Loucy (cell line): ENCODE measurements around the gene ADGRD1.

ENCODE experiments used
- H2AFZ ChIP-seq: fragments of 200-600 bp; sonication (generic); 2 replicates; pipeline ENCODE4 v1.6.0; 2016; ENCODE audit warnings: antibody characterized with exemption, mild to moderate bottlenecking, low read length, moderate library complexity
- H3F3A ChIP-seq: fragments of 200-600 bp; 2 replicates; pipeline ENCODE4 v1.6.0; 2016; ENCODE audit warnings: antibody characterized with exemption, low read depth, mild to moderate bottlenecking
- H3K27me3 ChIP-seq: fragments of 200-600 bp; sonication (generic); 2 replicates; pipeline ENCODE4 v1.6.1; 2014; ENCODE audit warnings: low read length, mild to moderate bottlenecking; ENCODE audit not compliant: insufficient read depth, poor library complexity, severe bottlenecking
- H3K36me3 ChIP-seq: fragments of 200-600 bp; sonication (generic); 2 replicates; pipeline ENCODE4 v1.6.1; 2016; ENCODE audit warnings: low read length; ENCODE audit not compliant: insufficient read depth
- H3K4me1 ChIP-seq: fragments of 200-600 bp; sonication (generic); 2 replicates; pipeline ENCODE4 v1.5.1; 2014; ENCODE audit warnings: low read length, mild to moderate bottlenecking; ENCODE audit not compliant: insufficient read depth, poor library complexity, severe bottlenecking
- H3K4me2 ChIP-seq: fragments of 200-600 bp; sonication (generic); 2 replicates; pipeline ENCODE4 v1.6.0; 2014; ENCODE audit warnings: antibody characterized with exemption, low read length, low read depth, mild to moderate bottlenecking; ENCODE audit not compliant: poor library complexity, severe bottlenecking
- H3K4me3 ChIP-seq: fragments of 200-600 bp; sonication (generic); 2 replicates; pipeline ENCODE4 v1.5.1; 2014; ENCODE audit warnings: low read length, mild to moderate bottlenecking, mixed read lengths; ENCODE audit not compliant: poor library complexity, severe bottlenecking
- H3K79me2 ChIP-seq: fragments of 200-600 bp; sonication (generic); 2 replicates; pipeline ENCODE4 v1.6.1; 2014; ENCODE audit warnings: low read length; ENCODE audit not compliant: insufficient read depth
- H3K9ac ChIP-seq: fragments of 200-600 bp; sonication (generic); 2 replicates; pipeline ENCODE4 v1.6.0; 2014; ENCODE audit warnings: mild to moderate bottlenecking, low read depth, low read length, moderate library complexity; ENCODE audit not compliant: poor library complexity, severe bottlenecking
- H3K9me2 ChIP-seq: fragments of 200-600 bp; sonication (generic); replicated peaks from 2 replicates; pipeline ENCODE4 v1.6.1; 2016; ENCODE audit warnings: low read depth, low read length, mixed read lengths
- H3K9me3 ChIP-seq: fragments of 200-600 bp; sonication (generic); 2 replicates; pipeline ENCODE4 v1.6.1; 2014; ENCODE audit warnings: mild to moderate bottlenecking, antibody characterized with exemption, low read length, low read depth; ENCODE audit not compliant: insufficient read depth
- H4K20me1 ChIP-seq: fragments of 200-600 bp; sonication (generic); 2 replicates; pipeline ENCODE4 v1.6.0; 2014; ENCODE audit warnings: antibody characterized with exemption, low read length, mild to moderate bottlenecking; ENCODE audit not compliant: insufficient read depth, poor library complexity, severe bottlenecking
- CTCF ChIP-seq: fragments of 200-600 bp; sonication (generic); conservative IDR thresholded peaks from 2 replicates; pipeline ENCODE4 v1.5.1; 2014; ENCODE audit warnings: mild to moderate bottlenecking, antibody characterized with exemption, low read length
- EZH2phosphoT487 ChIP-seq: fragments of 200-600 bp; IDR thresholded peaks from 2 replicates; pipeline ENCODE4 v1.6.1; 2018; ENCODE audit warnings: antibody characterized with exemption, mild to moderate bottlenecking, moderate library complexity, borderline replicate concordance

Gene ADGRD1

GRCh38 chr12:130944878-130945277 lies 8.8 kb upstream of the ADGRD1 start:
- peaks cover 11% of the 10 kb centered on the region; the same call in 1 of the 2 replicates for H3K9me3 ChIP-seq
- H3K27me3 ChIP-seq, result no peaks in the 10 kb centered on the region
- TF ChIP-seq EZH2phosphoT487 (no peak), CTCF (no peak)
- no peaks in the 10 kb centered on the region for H3K36me3 ChIP-seq
- H3K79me2 ChIP-seq, result no peaks in the 10 kb centered on the region
- no peaks in the 10 kb centered on the region for H4K20me1 ChIP-seq
- H2AFZ ChIP-seq, result no peak overlapping the region
- no peaks in the 10 kb centered on the region for H3K4me1 ChIP-seq
- H3K4me3 ChIP-seq, result no peak overlapping the region
- H3K9ac ChIP-seq, result no peak overlapping the region
- H3K4me2 ChIP-seq, result no peak overlapping the region
- no peaks in the 10 kb centered on the region for H3K9me2 ChIP-seq
- H3F3A ChIP-seq, result no peaks in the 10 kb centered on the region

- no peaks in the 10 kb centered on the region for H3K9me2 ChIP-seq
- H3K4me1 ChIP-seq, result no peaks in the 10 kb centered on the region
- TF ChIP-seq CTCF (no peak), EZH2phosphoT487 (no peak)
- no peak overlapping the region for H3K4me2 ChIP-seq
- no peaks in the 10 kb centered on the region for H3K27me3 ChIP-seq
- no peak overlapping the region for H3K9ac ChIP-seq
- peaks cover 11% of the 10 kb centered on the region; the same call in 1 of the 2 replicates for H3K9me3 ChIP-seq
- no peaks in the 10 kb centered on the region for H4K20me1 ChIP-seq
- no peaks in the 10 kb centered on the region for H3F3A ChIP-seq
- no peaks in the 10 kb centered on the region for H3K36me3 ChIP-seq
- no peaks in the 10 kb centered on the region for H3K79me2 ChIP-seq
- no peak overlapping the region for H3K4me3 ChIP-seq
- H2AFZ ChIP-seq, result no peak overlapping the region
Observed at GRCh38 chr12:130945786-130946492, 7.8 kb upstream of the ADGRD1 start.

- Histone ChIP-seq H3K79me2 (no peaks in the 10 kb centered on the region), H3K4me2 (no peak overlapping the region), H3K9me2 (no peaks in the 10 kb centered on the region), H4K20me1 (no peaks in the 10 kb centered on the region), H3K9me3 (peaks cover 8% of the 10 kb centered on the region; the same call in 1 of the 2 replicates), H2AFZ (no peak overlapping the region), H3K36me3 (no peaks in the 10 kb centered on the region), H3K4me1 (no peaks in the 10 kb centered on the region), H3K4me3 (no peak overlapping the region), H3F3A (no peaks in the 10 kb centered on the region), H3K9ac (no peak overlapping the region), H3K27me3 (no peaks in the 10 kb centered on the region)
- TF ChIP-seq CTCF (no peak), EZH2phosphoT487 (no peak)
Observed at GRCh38 chr12:130947028-130947613, 6.6 kb upstream of the ADGRD1 start.
